GM10266 (cell line): ENCODE results near the gene PRDX5.
A peak's percentile ranks its signal among the peaks of the same experiment; 100 is the strongest.
"Not testable (repeated sequence)": the region's sequence is repeated elsewhere in the genome, so short reads cannot be mapped to it uniquely, and the experiment has no call there.

ENCODE experiments used
- DNase-seq: peaks from one replicate; pipeline ENCODE4 v3.0.0; 2012; ENCODE audit errors: extremely low spot score
- TF ChIP-seq, protein P1 (sequence below): IDR thresholded peaks from 2 replicates; pipeline ENCODE4 v1.5.1; 2012; ENCODE audit warnings: mild to moderate bottlenecking, low read depth; ENCODE audit not compliant: control insufficient read depth, insufficient read depth; ENCODE audit errors: missing control alignments

PRDX5 gene

DNA sequence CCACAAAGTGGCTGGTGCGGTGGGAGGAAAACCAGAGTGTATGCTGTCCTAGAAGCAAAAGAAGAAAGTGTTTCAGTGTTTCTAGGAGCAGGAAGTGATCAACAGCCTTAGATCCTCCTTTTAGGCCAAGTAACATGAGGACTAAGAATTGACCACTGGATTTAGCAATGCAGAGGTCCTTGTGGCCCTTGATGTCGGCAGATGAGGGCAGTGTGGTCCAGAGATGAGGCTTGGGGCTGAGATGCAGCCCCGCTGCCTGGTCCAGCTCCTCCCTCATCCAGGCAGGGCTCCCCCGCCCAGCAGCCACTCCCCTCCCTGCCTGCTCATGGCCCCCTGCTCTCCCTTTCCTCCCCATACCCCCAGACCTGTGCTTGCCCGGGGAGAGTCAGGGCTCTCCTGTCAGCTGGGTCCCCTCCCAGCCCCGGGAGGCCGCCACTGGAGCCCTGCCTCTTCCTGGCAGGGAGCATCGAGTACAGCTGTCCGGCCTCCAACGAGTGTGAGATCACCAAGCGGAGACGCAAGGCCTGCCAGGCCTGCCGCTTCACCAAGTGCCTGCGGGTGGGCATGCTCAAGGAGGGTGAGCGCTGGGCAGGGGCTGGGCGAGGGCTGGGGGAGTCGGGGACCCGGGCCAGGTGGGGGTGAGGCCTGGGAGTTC is 4.3 kb upstream of the PRDX5 start:
- TF ChIP-seq, protein P1, sequence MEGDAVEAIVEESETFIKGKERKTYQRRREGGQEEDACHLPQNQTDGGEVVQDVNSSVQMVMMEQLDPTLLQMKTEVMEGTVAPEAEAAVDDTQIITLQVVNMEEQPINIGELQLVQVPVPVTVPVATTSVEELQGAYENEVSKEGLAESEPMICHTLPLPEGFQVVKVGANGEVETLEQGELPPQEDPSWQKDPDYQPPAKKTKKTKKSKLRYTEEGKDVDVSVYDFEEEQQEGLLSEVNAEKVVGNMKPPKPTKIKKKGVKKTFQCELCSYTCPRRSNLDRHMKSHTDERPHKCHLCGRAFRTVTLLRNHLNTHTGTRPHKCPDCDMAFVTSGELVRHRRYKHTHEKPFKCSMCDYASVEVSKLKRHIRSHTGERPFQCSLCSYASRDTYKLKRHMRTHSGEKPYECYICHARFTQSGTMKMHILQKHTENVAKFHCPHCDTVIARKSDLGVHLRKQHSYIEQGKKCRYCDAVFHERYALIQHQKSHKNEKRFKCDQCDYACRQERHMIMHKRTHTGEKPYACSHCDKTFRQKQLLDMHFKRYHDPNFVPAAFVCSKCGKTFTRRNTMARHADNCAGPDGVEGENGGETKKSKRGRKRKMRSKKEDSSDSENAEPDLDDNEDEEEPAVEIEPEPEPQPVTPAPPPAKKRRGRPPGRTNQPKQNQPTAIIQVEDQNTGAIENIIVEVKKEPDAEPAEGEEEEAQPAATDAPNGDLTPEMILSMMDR: no peak
- no peak for DNase-seq

DNA sequence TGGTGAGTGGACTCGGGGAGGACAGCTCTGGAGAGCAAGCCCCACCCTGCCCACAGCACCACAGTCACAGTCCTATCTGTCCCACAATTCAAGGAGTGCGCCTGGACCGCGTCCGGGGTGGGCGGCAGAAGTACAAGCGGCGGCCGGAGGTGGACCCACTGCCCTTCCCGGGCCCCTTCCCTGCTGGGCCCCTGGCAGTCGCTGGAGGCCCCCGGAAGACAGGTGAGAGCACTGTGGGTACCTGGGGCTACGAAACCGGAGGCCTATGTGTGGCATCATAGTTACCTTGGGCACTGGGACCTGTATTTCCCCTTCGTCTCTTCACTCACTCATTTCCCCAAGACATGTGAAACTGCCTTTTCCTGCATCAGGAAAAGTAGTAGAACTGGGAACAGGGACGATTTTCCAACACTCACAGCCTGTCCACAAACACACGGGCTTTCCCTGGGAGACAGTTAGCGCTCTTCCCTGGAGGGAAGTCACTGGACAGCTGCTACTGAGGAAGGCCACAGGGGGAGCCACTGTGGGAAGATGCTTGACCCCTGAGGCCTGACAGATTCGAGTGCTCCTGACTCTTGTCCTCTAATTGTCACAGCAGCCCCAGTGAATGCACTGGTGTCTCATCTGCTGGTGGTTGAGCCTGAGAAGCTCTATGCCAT is 3.6 kb upstream of the PRDX5 start:
- DNase-seq: no peak
- TF ChIP-seq, protein P1: peak; percentile 22

DNA sequence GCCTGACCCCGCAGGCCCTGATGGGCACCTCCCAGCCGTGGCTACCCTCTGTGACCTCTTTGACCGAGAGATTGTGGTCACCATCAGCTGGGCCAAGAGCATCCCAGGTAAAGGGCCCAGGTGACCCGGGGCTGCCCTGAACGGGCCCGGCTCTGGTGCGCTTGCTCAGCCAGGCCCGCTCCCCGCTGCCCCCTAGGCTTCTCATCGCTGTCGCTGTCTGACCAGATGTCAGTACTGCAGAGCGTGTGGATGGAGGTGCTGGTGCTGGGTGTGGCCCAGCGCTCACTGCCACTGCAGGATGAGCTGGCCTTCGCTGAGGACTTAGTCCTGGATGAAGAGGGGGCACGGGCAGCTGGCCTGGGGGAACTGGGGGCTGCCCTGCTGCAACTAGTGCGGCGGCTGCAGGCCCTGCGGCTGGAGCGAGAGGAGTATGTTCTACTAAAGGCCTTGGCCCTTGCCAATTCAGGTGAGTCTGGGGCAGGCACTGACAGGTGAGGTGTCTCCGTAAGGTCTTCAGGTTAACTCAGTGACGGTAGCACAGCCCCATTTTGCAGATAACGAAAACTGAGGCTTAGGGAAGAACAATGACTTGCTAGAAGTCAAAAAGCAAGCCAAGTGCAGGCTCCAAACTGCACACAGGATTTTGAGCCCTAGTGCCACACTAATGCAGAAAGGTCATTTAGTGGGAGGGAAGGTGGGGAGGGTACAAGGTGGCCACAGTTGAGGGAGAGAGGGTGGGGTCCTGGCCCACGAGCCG is 2.9 kb upstream of the PRDX5 start:
- TF ChIP-seq, protein P1: no peak
- no peak for DNase-seq

DNA sequence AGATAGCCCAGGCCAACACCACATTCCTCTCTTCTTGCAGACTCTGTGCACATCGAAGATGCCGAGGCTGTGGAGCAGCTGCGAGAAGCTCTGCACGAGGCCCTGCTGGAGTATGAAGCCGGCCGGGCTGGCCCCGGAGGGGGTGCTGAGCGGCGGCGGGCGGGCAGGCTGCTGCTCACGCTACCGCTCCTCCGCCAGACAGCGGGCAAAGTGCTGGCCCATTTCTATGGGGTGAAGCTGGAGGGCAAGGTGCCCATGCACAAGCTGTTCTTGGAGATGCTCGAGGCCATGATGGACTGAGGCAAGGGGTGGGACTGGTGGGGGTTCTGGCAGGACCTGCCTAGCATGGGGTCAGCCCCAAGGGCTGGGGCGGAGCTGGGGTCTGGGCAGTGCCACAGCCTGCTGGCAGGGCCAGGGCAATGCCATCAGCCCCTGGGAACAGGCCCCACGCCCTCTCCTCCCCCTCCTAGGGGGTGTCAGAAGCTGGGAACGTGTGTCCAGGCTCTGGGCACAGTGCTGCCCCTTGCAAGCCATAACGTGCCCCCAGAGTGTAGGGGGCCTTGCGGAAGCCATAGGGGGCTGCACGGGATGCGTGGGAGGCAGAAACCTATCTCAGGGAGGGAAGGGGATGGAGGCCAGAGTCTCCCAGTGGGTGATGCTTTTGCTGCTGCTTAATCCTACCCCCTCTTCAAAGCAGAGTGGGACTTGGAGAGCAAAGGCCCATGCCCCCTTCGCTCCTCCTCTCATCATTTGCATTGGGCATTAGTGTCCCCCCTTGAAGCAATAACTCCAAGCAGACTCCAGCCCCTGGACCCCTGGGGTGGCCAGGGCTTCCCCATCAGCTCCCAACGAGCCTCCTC is 2.0 kb upstream of the PRDX5 start:
- not testable (repeated sequence) for DNase-seq

DNA sequence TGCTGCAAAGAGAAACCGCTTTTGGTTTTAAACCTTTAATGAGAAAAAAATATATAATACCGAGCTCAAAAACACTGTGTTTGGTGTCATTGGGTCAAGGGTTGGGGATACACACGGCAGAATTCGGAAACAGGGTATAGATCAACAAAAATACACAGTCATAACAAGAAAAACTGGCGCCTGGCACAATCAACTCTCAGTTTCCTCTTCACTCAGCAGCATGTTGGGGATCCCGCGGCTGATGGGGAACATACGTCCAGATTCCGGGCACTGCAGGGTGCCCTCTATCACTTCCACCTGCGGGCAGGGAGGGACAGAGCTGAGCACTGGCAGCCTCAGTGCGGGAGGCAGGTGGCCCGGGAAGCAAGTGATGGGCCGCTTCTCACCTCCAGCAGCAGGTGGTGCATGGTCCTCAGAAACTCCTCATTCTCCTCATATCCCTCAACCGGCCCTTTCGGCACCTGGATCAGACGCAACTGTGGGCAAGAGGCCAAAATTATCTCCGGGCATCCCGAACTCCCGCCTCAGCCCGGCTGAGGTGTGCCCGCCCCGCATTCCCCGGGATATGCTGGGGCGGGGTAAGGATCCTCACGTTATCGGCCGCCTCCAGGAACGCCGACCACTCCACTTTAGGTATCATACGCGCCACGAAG is 1.1 kb upstream of the PRDX5 start:
- TF ChIP-seq, protein P1: no peak
- no peak for DNase-seq

DNA sequence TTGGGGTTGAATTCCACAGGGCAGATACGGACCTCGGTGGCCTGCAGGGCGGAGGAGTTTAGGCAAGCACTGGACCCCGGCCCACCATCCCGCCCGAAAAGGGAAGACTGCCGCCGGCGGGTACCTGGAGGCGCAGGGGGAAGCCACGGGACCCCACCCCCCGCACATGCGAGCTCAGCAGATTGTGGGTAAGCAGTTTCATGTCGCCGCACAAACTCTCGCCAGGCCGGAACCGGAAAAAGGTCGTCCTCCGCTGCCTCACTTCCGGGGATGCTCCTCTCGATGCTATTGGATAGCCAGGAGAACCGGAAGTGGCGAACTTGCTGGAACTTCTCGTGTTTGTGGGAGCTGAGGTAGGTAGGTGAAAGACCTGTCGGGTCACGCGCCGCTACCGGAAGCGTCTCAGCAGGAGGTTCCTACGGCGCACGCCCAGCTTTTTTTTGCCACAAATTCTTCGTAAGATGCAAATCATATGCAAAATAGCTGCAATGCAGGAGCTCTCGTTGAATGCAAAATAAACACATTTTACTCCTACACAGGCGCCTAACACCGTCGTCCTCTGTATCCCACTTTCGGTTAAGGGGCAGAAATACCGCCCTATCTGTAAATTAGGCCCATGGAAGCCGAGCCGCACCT is 478 bp upstream of the PRDX5 start, which contains the start of gene TRMT112:
Gene TRMT112, minus strand, starts transcription at position 235 of the 636 bp plus-strand sequence. Its CDS starts 33 bp downstream, at position 202.
- DNase-seq: peak; percentile 96
- TF ChIP-seq, protein P1: no peak
